Measurements from ENCODE around the gene TTC39C. TPM values are rescaled to one million over a fixed set of nuclear protein-coding genes. Genes with fewer than 3 reads are reported as not detected.
A peak's percentile ranks its signal among the peaks of the same experiment; 100 is the strongest.

TTC39C gene
- total RNA-seq, 4 donors from 2014 or later = 12.3 to 35.9 (median 24.8) TPM

GRCh38 chr18:24000613-24001490, 13.7 kb upstream of the TTC39C start:
- TF ChIP-seq POLR2A (IDR thresholded peaks at IDR 0.05) = no peak
- no peak for TF ChIP-seq CTCF (IDR thresholded peaks at IDR 0.05)
- DNase-seq = no peak
- Histone ChIP-seq H3K4me3 (no peak overlapping the region), H3K4me1 (peaks cover 6 to 32% (median 14%) of the 10 kb centered on the region in 3 donors), H3K9me3 (no peaks in the 10 kb centered on the region), H3K27me3 (no peaks in the 10 kb centered on the region), H3K36me3 (no peaks in the 10 kb centered on the region), H3K27ac (peak overlapping the region in 3 of 4 donors; percentile 6 to 50 (median 47))
- 80 to 81% methylated on average over 8 of the region's 8 CpGs for WGBS, 2 donors
- intact Hi-C loops (cut with DNase I) = loop anchor here (10.0 kb wide), 1 partner anchor 64 kb away; no protein-coding TSS in a partner anchor

- H3K4me1 ChIP-seq = peaks cover 6 to 28% (median 14%) of the 10 kb centered on the region in 3 donors
- no peaks in the 10 kb centered on the region for H3K9me3 ChIP-seq
- H3K27me3 ChIP-seq = no peaks in the 10 kb centered on the region
- 70 to 78% methylated on average over 3 of the region's 3 CpGs for WGBS, 2 donors
- H3K4me3 ChIP-seq = no peak overlapping the region
- TF ChIP-seq POLR2A (IDR thresholded peaks at IDR 0.05) (no peak), CTCF (IDR thresholded peaks at IDR 0.05) (no peak)
- intact Hi-C loops (cut with DNase I) = loop anchor here (10.0 kb wide), 1 partner anchor 62 kb away; no protein-coding TSS in a partner anchor
- no peak for DNase-seq
- no peaks in the 10 kb centered on the region for H3K36me3 ChIP-seq
- H3K27ac ChIP-seq = no peak overlapping the region
Measured at GRCh38 chr18:24002479-24002878, 12.1 kb upstream of the TTC39C start.

GRCh38 chr18:24003288-24003687, 11.3 kb upstream of the TTC39C start:
- Histone ChIP-seq H3K27ac (no peak overlapping the region), H3K9me3 (no peaks in the 10 kb centered on the region), H3K4me3 (no peak overlapping the region), H3K4me1 (peaks cover 5 to 20% (median 7%) of the 10 kb centered on the region in 3 donors), H3K27me3 (no peaks in the 10 kb centered on the region), H3K36me3 (no peaks in the 10 kb centered on the region)
- DNase-seq = no peak
- intact Hi-C loops (cut with DNase I) = loop anchor here (10.0 kb wide), 1 partner anchor 62 kb away; no protein-coding TSS in a partner anchor
- WGBS, 2 donors = 83 to 85% methylated on average over 3 of the region's 3 CpGs
- no peak for TF ChIP-seq CTCF (IDR thresholded peaks at IDR 0.05)
- TF ChIP-seq POLR2A (IDR thresholded peaks at IDR 0.05) = no peak

- intact Hi-C loops (cut with DNase I) = loop anchor here (10.0 kb wide), 1 partner anchor 61 kb away; no protein-coding TSS in a partner anchor
- no peak for DNase-seq
- Histone ChIP-seq H3K27me3 (no peaks in the 10 kb centered on the region), H3K27ac (no peak overlapping the region), H3K9me3 (no peaks in the 10 kb centered on the region), H3K36me3 (no peaks in the 10 kb centered on the region), H3K4me3 (no peak overlapping the region), H3K4me1 (peaks cover 2 to 13% (median 3%) of the 10 kb centered on the region in 3 donors)
- no peak for TF ChIP-seq CTCF (IDR thresholded peaks at IDR 0.05)
- 58 to 74% methylated on average over 2 of the region's 2 CpGs for WGBS, 2 donors
Measured at GRCh38 chr18:24003903-24004640, 10.5 kb upstream of the TTC39C start.

Measured in esophagus squamous epithelium (tissue), 5 donors.